Gastroesophageal sphincter (tissue), 4 donors: ENCODE data around the gene DPF3. TPM values are rescaled to one million over a fixed set of nuclear protein-coding genes. Genes with fewer than 3 reads are reported as not detected.

Experiments
- ATAC-seq: fragments of 150-250 bp; one replicate; pipeline ENCODE4 v1.9.1; 2016; ENCODE audit warnings: mild to moderate bottlenecking, moderate library complexity
- H3K27ac ChIP-seq, 4 donors: fragments of 200-600 bp; sonication (generic) in 3 of 4; 1 replicate in 3 of 4; 2 replicates in 1 of 4; pipeline ENCODE4 v1.5.1; 2016 to 2019
- H3K27me3 ChIP-seq: fragments of 200-600 bp; sonication (generic); one replicate; pipeline ENCODE4 v1.5.1; 2019
- H3K36me3 ChIP-seq, 2 donors: fragments of 200-600 bp; sonication (generic); one replicate each; pipeline ENCODE4 v1.5.1; 2019; ENCODE audit warnings: control low read depth in 1 of 2
- H3K4me1 ChIP-seq, 3 donors: fragments of 200-600 bp; sonication (generic); 1 replicate in 2 of 3; 2 replicates in 1 of 3; pipeline ENCODE4 v1.5.1; 2016 to 2019; ENCODE audit warnings: control low read depth in 2 of 3
- H3K4me3 ChIP-seq, 2 donors: fragments of 200-600 bp; sonication (generic); one replicate each; pipeline ENCODE4 v1.5.1; 2019; ENCODE audit warnings: mild to moderate bottlenecking in 1 of 2, moderate library complexity in 1 of 2
- H3K9me3 ChIP-seq, 3 donors: fragments of 200-600 bp; sonication (generic); one replicate each; pipeline ENCODE4 v1.5.1; 2017 to 2019; ENCODE audit warnings: control low read depth in 2 of 3
- EP300 ChIP-seq: sonication (generic); formaldehyde crosslinking; IDR thresholded peaks from one replicate; pipeline ENCODE4 v1.6.1; 2017; ENCODE audit warnings: antibody characterized with exemption, mild to moderate bottlenecking
- POLR2A ChIP-seq, 2 donors: fragments of 450-650 bp; IDR thresholded peaks; one replicate each; pipeline ENCODE4 v1.6.1; 2017; ENCODE audit warnings: antibody characterized with exemption in 2 of 2, mild to moderate bottlenecking in 2 of 2, moderate library complexity in 1 of 2
- POLR2AphosphoS5 ChIP-seq: sonication (generic); formaldehyde crosslinking; IDR thresholded peaks from one replicate; pipeline ENCODE4 v1.6.1; 2017; ENCODE audit warnings: antibody characterized with exemption
- WGBS, 2 donors: methylation state at CpG; one replicate each; pipeline ENCODE4 v1.1.5; 2018; ENCODE audit warnings: low coverage in 1 of 2; 5-methylcytosine and 5-hydroxymethylcytosine counted together
- total RNA-seq, 4 donors: library from RNA; depleted of rRNA; stranded (reverse); fragments of >200 nt; gene quantifications; one replicate each; pipeline ENCODE4 v1.1.0, GENCODE V29; 2016
- TF ChIP-seq, protein P1 (sequence below), 4 experiments: fragments of 200-600 bp in 2 of 4; fragments of 450-650 bp in 2 of 4; sonication (generic) in 1 of 4; IDR thresholded peaks; one replicate each; pipeline ENCODE4 v1.5.1; 2017 to 2019; ENCODE audit warnings: antibody characterized with exemption in 4 of 4, mild to moderate bottlenecking in 2 of 4, moderate library complexity in 2 of 4

Gene DPF3
- total RNA-seq, 4 donors from 2014 or later: 0.13 to 4.4 (median 2.1) TPM

DNA sequence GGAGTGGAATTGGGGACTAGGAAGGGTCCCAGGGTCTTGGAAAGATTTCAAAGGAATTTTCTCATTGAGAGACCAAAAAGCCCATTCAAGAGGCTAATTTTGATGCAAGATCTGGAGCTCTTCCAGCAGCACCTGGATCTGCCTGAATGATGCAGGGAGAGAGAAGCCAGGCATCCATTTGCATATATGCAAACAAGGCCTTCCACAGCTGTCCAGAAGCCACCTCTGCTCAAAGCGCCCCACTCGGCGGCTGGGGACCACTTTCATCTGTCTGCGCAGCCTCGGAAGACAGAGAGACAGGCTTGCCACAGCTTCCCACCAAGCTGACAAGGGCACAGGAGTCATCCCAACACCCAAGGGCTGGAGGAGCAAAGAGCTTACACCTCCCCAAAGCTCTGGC is 295.6 kb downstream of the DPF3 start:
- 90% methylated on average over 2 of the region's 5 CpGs; no CpG with 5 or more reads in 1 of the 2 donors for WGBS, 2 donors
- no peak for ATAC-seq
- H3K4me1 ChIP-seq: no peaks in the 10 kb centered on the region
- H3K9me3 ChIP-seq: no peaks in the 10 kb centered on the region
- peaks cover 17% of the 10 kb centered on the region for H3K27me3 ChIP-seq
- no peak overlapping the region for H3K27ac ChIP-seq
- no peaks in the 10 kb centered on the region for H3K36me3 ChIP-seq
- H3K4me3 ChIP-seq: no peak overlapping the region
- TF ChIP-seq, protein P1, sequence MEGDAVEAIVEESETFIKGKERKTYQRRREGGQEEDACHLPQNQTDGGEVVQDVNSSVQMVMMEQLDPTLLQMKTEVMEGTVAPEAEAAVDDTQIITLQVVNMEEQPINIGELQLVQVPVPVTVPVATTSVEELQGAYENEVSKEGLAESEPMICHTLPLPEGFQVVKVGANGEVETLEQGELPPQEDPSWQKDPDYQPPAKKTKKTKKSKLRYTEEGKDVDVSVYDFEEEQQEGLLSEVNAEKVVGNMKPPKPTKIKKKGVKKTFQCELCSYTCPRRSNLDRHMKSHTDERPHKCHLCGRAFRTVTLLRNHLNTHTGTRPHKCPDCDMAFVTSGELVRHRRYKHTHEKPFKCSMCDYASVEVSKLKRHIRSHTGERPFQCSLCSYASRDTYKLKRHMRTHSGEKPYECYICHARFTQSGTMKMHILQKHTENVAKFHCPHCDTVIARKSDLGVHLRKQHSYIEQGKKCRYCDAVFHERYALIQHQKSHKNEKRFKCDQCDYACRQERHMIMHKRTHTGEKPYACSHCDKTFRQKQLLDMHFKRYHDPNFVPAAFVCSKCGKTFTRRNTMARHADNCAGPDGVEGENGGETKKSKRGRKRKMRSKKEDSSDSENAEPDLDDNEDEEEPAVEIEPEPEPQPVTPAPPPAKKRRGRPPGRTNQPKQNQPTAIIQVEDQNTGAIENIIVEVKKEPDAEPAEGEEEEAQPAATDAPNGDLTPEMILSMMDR (IDR thresholded peaks at IDR 0.05): no peak
- TF ChIP-seq EP300 (no peak), POLR2AphosphoS5 (no peak), POLR2A (IDR thresholded peaks at IDR 0.05) (no peak)

DNA sequence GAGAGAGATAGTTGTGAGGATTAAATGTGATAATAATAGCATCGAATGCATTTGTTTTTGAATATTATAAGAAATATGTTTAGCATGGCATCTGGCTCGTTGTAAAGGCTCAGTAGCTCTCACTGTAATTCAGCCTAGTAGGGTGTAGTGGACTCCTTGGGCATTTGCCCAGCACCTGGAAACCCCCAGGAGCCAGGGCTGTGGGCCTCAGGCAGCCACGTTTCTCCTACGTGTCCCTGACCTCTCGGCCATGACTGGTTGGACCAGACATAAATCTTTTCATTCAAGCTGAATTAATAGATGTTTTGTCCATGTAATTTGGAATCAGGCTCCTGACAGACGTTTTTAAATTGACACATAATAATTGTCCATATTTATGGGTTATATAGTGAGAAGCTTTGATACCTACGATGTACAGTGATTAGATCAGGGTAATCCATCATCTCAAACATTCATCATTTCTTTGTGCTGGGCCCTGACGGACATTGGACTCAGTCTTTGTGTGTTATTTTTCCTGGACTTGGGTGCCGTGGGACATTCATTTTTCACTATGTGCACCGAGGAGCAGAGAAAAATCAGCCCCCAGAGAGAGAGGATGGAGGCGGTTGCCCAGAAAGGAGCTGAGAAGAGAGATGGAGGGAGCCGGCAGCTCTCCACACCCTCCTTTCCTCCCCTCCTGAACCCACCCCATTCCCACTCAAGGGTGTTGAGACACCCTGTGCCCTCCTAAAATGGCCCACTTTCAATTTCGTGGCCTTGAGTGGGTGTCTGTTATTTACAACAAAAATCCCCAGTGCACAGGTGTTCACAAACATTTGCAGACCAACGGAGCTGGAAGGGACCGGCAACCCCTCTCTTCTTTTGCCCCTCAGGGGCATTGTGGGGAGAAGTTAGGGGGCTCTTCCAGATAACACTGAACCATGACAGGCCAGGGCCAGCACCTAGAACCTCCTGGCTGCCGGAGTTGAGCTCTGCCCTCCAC is 296.4 kb downstream of the DPF3 start:
- Histone ChIP-seq H3K27ac (no peak overlapping the region), H3K36me3 (no peaks in the 10 kb centered on the region), H3K4me1 (no peaks in the 10 kb centered on the region), H3K27me3 (peaks cover 17% of the 10 kb centered on the region), H3K9me3 (no peaks in the 10 kb centered on the region), H3K4me3 (no peak overlapping the region)
- 44 to 49% methylated on average over 10 to 12 of the region's 16 CpGs for WGBS, 2 donors
- TF ChIP-seq POLR2A (IDR thresholded peaks at IDR 0.05) (no peak), POLR2AphosphoS5 (no peak), EP300 (no peak)
- TF ChIP-seq, protein P1 (IDR thresholded peaks at IDR 0.05): no peak
- no peak for ATAC-seq

DNA sequence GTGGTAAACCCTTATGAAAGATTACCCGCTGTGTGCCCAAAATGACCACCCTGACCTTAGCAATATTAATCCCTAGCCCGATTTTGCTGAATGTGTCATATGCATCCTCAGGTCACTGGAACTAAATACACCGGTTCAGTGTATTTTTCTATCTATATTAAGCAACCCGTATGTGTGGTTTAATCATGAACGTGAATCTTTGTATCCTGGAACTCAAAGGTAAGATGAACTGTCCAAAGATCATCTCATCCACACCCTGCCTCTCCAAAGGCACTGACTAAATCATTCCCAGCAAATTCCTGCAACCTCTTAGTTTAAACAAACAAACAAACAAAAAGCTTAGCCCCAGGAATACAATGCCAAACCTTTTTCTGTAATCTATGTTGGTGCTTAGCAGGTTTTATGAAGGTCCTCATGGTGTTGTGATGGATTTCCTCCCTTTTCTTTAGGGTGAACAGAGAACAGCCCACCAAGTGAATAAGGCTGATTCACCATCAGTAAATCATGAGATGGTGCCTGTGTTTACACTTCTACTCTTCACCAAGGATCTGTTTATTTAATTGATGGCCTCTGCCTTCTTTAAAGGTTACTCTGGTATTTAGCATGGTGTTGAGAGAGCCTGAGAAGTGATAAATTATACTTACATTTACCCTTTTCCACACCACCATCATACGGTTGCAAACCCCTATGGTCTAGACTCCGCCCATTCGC is 298.6 kb downstream of the DPF3 start:
- no peak overlapping the region for H3K27ac ChIP-seq
- no peak for ATAC-seq
- WGBS, 2 donors: 86 to 88% methylated on average over 8 of the region's 8 CpGs

DNA sequence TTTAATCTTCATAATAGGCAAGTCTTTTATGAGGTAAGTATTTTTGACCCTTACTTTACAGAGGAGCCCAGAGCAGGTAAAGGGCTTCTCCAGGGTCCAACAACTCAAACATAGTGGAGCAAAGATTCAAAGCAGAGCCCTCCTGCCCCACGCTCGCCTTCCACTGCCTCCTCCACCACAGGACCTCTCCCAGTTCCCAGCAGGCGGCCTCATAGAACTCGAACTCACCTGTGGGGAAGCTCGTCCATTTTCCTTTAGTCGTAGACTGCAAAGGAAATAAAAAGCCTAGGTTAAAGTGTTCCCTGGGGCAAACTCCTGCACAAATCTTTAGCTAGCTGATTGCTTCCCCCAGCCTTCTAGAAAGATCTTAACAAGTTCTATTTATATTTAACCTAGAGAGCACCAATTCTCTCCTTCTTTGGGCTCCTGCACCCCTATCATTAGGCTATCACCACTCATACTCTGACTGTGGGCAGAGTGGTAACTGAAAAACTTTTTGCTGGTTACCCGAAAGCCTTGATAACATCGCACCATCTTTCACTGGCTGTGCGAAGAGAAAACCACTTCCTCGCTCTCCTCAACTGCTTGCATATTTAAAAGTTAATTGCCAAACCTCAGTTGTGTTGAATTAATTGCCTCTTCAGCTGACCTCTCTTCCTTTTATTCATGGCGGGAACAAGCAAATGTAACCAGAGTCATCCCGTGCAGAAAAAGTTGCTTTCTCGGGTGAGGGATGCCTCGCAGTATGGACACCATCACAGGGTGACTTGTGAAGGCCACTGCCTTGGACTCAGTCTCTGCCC is 299.6 kb downstream of the DPF3 start:
- WGBS, 2 donors: 74 to 80% methylated on average over 10 to 13 of the region's 14 CpGs
- no peak for ATAC-seq
- TF ChIP-seq POLR2A (IDR thresholded peaks at IDR 0.05): no peak
- no peak for TF ChIP-seq EP300
- H3K27ac ChIP-seq: no peak overlapping the region
- peaks cover 7% of the 10 kb centered on the region for H3K27me3 ChIP-seq
- no peaks in the 10 kb centered on the region for H3K36me3 ChIP-seq
- H3K9me3 ChIP-seq: no peaks in the 10 kb centered on the region
- no peak overlapping the region for H3K4me3 ChIP-seq
- no peaks in the 10 kb centered on the region for H3K4me1 ChIP-seq

More for the DNA sequence above, 298.6 kb downstream of the DPF3 start:
- Histone ChIP-seq H3K36me3 (no peaks in the 10 kb centered on the region), H3K27me3 (peaks cover 7% of the 10 kb centered on the region), H3K4me1 (no peaks in the 10 kb centered on the region), H3K9me3 (no peaks in the 10 kb centered on the region), H3K4me3 (no peak overlapping the region)
- TF ChIP-seq POLR2A (IDR thresholded peaks at IDR 0.05): no peak
- no peak for TF ChIP-seq EP300
- TF ChIP-seq POLR2AphosphoS5: no peak
- TF ChIP-seq, protein P1 (IDR thresholded peaks at IDR 0.05): no peak

DNA sequence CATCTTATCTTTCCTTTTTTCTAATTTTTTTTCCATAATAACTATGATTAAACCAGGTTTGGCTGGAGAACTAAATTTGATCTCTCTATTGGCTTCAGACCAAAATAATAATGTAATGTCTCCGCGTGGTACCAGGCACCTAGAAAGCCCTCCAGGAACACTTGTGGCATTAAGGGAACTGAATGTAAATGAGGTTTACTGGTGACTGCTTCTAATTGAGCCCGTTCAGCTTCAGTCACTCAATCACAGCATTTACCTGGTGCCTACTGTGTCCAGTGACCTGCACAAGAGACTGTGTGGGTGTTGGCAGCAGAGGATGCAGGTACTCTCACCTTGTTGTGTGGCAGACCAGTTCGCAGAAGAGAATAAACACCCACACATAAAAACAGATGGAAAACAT is 302.5 kb downstream of the DPF3 start:
- WGBS, 2 donors: 93 to 94% methylated on average over 3 to 4 of the region's 4 CpGs
- H3K4me3 ChIP-seq: no peak overlapping the region
- H3K4me1 ChIP-seq: no peaks in the 10 kb centered on the region
- H3K9me3 ChIP-seq: no peaks in the 10 kb centered on the region
- no peaks in the 10 kb centered on the region for H3K36me3 ChIP-seq
- no peaks in the 10 kb centered on the region for H3K27me3 ChIP-seq
- TF ChIP-seq, protein P1 (IDR thresholded peaks at IDR 0.05): no peak
- no peak for TF ChIP-seq EP300
- TF ChIP-seq POLR2AphosphoS5: no peak
- no peak for TF ChIP-seq POLR2A (IDR thresholded peaks at IDR 0.05)
- H3K27ac ChIP-seq: no peak overlapping the region
- ATAC-seq: no peak
